Measurements from ENCODE around the gene ADGRG6. TPM values are rescaled to one million over a fixed set of nuclear protein-coding genes. Genes with fewer than 3 reads are reported as not detected.
A peak's percentile ranks its signal among the peaks of the same experiment; 100 is the strongest.

Gene ADGRG6
- total RNA-seq, 2 donors from 2014 or later = 7.5 to 38.6 TPM

DNA sequence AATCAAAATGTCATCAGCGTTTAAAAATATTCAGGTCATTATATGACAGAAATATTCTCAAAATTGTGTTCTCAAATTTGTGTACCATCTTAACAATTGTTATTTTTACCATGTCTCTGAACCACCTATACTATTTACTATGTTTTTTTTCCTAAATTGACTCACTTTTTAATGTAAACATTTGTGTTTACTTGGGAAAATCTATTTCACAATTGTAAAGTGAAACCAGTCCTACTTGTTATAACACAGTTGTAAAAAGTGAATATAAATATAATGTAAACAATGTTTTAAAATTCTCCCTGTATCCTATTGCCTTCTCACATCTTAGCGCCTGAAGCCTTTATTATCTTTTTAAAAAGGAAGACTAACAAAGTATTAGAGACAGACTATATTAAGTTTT, 83.5 kb downstream of the ADGRG6 start:
- Histone ChIP-seq H3K27me3 (no peaks in the 10 kb centered on the region), H3K4me3 (no peak overlapping the region), H3K36me3 (replicated peaks in 1 of 2; ENCODE audit: insufficient read depth in 1 of 2, low read depth in 2 of 2) (no peaks in the 10 kb centered on the region), H3K9me3 (no peaks in the 10 kb centered on the region), H3K27ac (no peak overlapping the region), H3K4me1 (no peaks in the 10 kb centered on the region)
- DNase-seq (no peak), ATAC-seq (no peak)
- intact Hi-C loops (cut with DNase I) = loop anchor here (10.0 kb wide), 1 partner anchor 231 kb away; no protein-coding TSS in a partner anchor
- WGBS, 2 donors = 81 to 86% methylated on average over 2 of the region's 2 CpGs
- no peak for TF ChIP-seq POLR2A (IDR thresholded peaks at IDR 0.05)
- TF ChIP-seq CTCF (IDR thresholded peaks at IDR 0.05) = no peak

DNA sequence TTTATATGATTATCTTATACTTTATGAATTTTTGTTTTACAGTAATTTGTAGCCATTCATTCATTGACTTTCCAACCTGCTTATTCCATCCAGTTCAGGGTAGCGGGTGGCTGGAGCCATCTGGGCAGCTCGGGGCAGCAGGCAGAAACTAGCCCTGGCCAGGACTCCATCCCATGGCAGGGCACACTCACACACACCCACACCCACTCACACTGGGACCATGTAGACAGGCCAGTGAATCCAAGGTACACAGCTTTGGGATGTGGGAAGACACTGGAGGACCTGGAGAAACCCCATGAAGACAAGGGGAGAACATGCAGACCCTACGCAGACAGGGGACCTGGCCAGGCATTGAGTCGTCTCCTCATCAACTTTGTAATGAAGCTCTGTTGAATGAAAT, 84.8 kb downstream of the ADGRG6 start:
- Histone ChIP-seq H3K9me3 (no peaks in the 10 kb centered on the region), H3K4me1 (no peaks in the 10 kb centered on the region), H3K27me3 (no peaks in the 10 kb centered on the region), H3K36me3 (replicated peaks in 1 of 2; ENCODE audit: insufficient read depth in 1 of 2, low read depth in 2 of 2) (no peaks in the 10 kb centered on the region), H3K27ac (no peak overlapping the region), H3K4me3 (no peak overlapping the region)
- WGBS, 2 donors = 87 to 91% methylated on average over 4 of the region's 4 CpGs
- intact Hi-C loops (cut with DNase I) = loop anchor here (10.0 kb wide), 1 partner anchor 232 kb away; no protein-coding TSS in a partner anchor
- DNase-seq (no peak), ATAC-seq (no peak)
- TF ChIP-seq POLR2A (IDR thresholded peaks at IDR 0.05) (no peak), CTCF (IDR thresholded peaks at IDR 0.05) (no peak)

DNA sequence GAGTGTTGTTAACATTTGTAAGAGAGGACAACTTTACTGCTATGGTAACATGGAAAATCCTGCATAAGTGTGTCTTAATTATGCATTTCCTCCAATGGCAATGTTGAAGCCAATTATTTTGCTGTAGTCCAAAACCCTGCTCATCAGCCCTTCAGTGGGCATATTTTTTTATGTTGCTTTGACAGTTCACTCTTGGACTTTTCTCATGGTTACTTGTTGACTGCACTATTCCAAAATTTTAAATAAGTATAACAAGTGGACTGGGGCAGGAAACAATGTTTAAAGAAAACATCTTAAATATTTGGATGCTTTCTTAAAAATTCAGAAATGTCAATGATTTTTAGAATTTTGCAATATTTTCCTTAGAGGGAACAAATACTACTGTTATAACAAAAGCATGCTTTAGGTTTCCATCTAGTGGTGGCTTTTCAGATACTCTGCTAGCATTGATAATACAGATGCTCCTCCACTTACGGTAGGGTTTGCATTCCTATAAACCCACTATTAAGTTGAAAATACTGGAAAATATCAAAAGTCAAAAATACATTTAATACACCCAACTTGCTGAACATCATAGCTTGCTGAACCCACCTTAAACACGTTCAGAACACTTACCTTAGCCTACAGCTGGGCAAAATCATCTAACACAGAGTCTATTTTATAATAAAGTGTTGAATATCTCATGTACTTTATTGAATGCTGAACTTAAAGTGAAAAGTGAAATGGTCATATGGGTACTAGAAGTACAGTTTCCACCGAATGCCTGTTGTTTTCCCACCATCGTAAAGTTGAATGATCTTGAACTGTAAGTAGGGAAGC, 86.4 kb downstream of the ADGRG6 start:
- Histone ChIP-seq H3K4me1 (no peaks in the 10 kb centered on the region), H3K27ac (no peak overlapping the region), H3K9me3 (no peaks in the 10 kb centered on the region), H3K27me3 (no peaks in the 10 kb centered on the region), H3K4me3 (no peak overlapping the region), H3K36me3 (replicated peaks in 1 of 2; ENCODE audit: insufficient read depth in 1 of 2, low read depth in 2 of 2) (no peaks in the 10 kb centered on the region)
- intact Hi-C loops (cut with DNase I) = loop anchor here (10.0 kb wide), 1 partner anchor 233 kb away; no protein-coding TSS in a partner anchor
- TF ChIP-seq POLR2A (IDR thresholded peaks at IDR 0.05) = no peak
- peak in 6 of 7 experiments; percentile 34 to 57 (median 52) for TF ChIP-seq CTCF (IDR thresholded peaks at IDR 0.05)
- 33 to 37% methylated on average over 4 of the region's 4 CpGs for WGBS, 2 donors
- DNase-seq (no peak), ATAC-seq (peak; percentile 50)

DNA sequence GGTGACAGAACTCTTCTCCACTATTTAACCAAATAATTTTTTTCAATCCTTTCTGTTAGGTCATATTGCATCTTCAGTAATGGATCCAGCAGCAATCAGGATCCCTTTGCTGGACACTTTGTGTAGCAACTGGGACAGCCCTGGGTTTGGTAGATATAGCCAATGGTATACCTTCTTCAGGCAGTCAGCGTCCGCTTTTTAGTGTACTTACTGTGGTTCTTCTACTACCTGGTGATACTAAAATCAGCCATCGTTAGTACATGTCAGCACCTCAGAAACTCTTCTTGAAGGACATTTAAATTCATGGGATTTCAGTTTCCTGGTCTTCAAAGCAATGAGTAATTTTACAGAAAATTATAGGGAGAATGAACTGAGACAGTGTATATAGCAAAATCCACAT, 93.5 kb downstream of the ADGRG6 start:
- Histone ChIP-seq H3K4me1 (no peaks in the 10 kb centered on the region), H3K9me3 (no peaks in the 10 kb centered on the region), H3K4me3 (no peak overlapping the region), H3K36me3 (replicated peaks in 1 of 2; ENCODE audit: insufficient read depth in 1 of 2, low read depth in 2 of 2) (no peaks in the 10 kb centered on the region), H3K27me3 (no peaks in the 10 kb centered on the region), H3K27ac (no peak overlapping the region)
- intact Hi-C loops (cut with DNase I) = no loop called here
- ATAC-seq (no peak), DNase-seq (no peak)
- TF ChIP-seq CTCF (IDR thresholded peaks at IDR 0.05) (no peak), POLR2A (IDR thresholded peaks at IDR 0.05) (no peak)
- 82% methylated on average over 3 of the region's 3 CpGs for WGBS, 2 donors

All from body of pancreas (tissue), 4 donors.